Ishikawa (cell line): Measurements from ENCODE around the gene SLC30A2.

Source experiments
- CEBPB ChIP-seq: IDR thresholded peaks from 2 replicates; pipeline ENCODE4 v1.6.1; 2012
- CREB1 ChIP-seq: IDR thresholded peaks from 2 replicates; pipeline ENCODE4 v1.6.1; 2012; ENCODE audit warnings: low read depth
- EGR1 ChIP-seq: IDR thresholded peaks from 2 replicates; pipeline ENCODE4 v1.6.1; 2012
- EP300 ChIP-seq: IDR thresholded peaks from 2 replicates; pipeline ENCODE4 v1.6.1; 2012; ENCODE audit warnings: borderline replicate concordance
- FOXM1 ChIP-seq: IDR thresholded peaks from 2 replicates; pipeline ENCODE4 v1.6.1; 2012; ENCODE audit warnings: low read depth, borderline replicate concordance
- MAX ChIP-seq: IDR thresholded peaks from 2 replicates; pipeline ENCODE4 v1.6.1; 2012
- NFIC ChIP-seq: IDR thresholded peaks from 2 replicates; pipeline ENCODE4 v1.6.1; 2012
- RAD21 ChIP-seq: IDR thresholded peaks from 2 replicates; pipeline ENCODE4 v1.6.1; 2012; ENCODE audit warnings: low read depth
- REST ChIP-seq: IDR thresholded peaks from 2 replicates; pipeline ENCODE4 v1.6.1; 2012; ENCODE audit warnings: low read depth, mild to moderate bottlenecking
- TAF1 ChIP-seq: IDR thresholded peaks from 2 replicates; pipeline ENCODE4 v1.6.1; 2012; ENCODE audit warnings: low read depth, mild to moderate bottlenecking
- TCF12 ChIP-seq: IDR thresholded peaks from 2 replicates; pipeline ENCODE4 v1.6.1; 2012; ENCODE audit warnings: low read depth
- TEAD4 ChIP-seq: IDR thresholded peaks from 2 replicates; pipeline ENCODE4 v1.6.1; 2012
- USF1 ChIP-seq: IDR thresholded peaks from 2 replicates; pipeline ENCODE4 v1.6.1; 2012
- YY1 ChIP-seq: IDR thresholded peaks from 2 replicates; pipeline ENCODE4 v1.6.1; 2012; ENCODE audit warnings: low read depth
- ZBTB7A ChIP-seq: IDR thresholded peaks from 2 replicates; pipeline ENCODE4 v1.6.1; 2012; ENCODE audit warnings: low read depth

SLC30A2 gene

GRCh38 chr1:26082020-26082350, 36.1 kb upstream of the SLC30A2 start:
- no peak for TF ChIP-seq RAD21
- TF ChIP-seq EGR1: no peak
- no peak for TF ChIP-seq YY1
- no peak for TF ChIP-seq TCF12

GRCh38 chr1:26081267-26082019, 35.5 kb upstream of the SLC30A2 start:
- TF ChIP-seq REST (no peak), FOXM1 (no peak), RAD21 (no peak), MAX (no peak), NFIC (no peak), TAF1 (no peak), CREB1 (no peak), ZBTB7A (no peak), EGR1 (no peak), TCF12 (no peak), EP300 (no peak)

DNA sequence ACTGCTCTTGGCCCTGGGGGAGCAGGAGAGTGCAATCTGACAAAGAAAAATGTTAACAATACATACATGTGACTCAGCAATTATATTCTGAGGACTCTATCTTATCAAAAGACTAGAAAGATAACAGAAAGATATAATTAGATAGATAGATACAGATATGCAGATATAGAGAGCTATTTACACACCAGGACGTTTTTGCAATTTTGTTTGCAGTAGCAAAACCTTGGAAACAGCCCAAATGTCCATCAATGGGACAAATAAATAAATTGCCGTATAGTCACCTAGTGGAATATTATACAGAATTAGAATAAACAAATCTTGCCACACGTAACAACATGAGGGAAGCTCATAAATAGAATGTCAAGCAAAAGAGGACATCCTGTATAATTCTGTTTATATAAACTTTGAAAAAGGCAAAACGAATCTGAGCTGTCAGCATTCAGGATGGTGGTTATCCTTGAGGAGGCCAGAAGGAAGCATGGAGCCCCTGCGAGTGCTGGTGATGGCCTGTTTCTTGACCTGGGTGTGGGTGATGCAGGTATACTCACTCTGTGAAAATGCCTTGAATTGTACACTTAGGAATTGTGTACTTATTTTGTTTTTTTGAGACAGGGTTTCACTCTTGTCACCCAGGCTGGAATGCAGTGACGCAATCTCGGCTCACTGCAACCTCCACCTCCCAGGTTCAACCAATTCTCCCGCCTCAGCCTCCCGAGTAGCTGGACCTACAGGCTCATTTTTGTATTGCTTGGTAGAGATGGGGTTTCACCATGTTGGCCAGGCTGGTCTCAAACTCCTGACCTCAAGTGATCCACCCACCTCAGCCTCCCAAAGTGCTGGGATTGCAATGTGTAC, 34.3 kb upstream of the SLC30A2 start:
- TF ChIP-seq TAF1 (no peak), TEAD4 (no peak), EGR1 (no peak), FOXM1 (no peak), NFIC (no peak), CEBPB (peak; percentile 82), YY1 (no peak), RAD21 (no peak)

GRCh38 chr1:26079178-26079563, 33.3 kb upstream of the SLC30A2 start:
- TF ChIP-seq USF1 (no peak), RAD21 (no peak), FOXM1 (no peak), TCF12 (no peak), MAX (no peak), CEBPB (no peak), YY1 (no peak), EGR1 (no peak), EP300 (no peak), CREB1 (no peak), NFIC (no peak), TAF1 (no peak), TEAD4 (no peak), ZBTB7A (no peak), REST (no peak)

GRCh38 chr1:26078286-26079177, 32.6 kb upstream of the SLC30A2 start:
- TF ChIP-seq EP300: no peak
- 0 out of 2 replicates have a peak, but pooled peaks have one; percentile 12 for TF ChIP-seq USF1
